Measurements from ENCODE around the gene CTNNBIP1.

DNA sequence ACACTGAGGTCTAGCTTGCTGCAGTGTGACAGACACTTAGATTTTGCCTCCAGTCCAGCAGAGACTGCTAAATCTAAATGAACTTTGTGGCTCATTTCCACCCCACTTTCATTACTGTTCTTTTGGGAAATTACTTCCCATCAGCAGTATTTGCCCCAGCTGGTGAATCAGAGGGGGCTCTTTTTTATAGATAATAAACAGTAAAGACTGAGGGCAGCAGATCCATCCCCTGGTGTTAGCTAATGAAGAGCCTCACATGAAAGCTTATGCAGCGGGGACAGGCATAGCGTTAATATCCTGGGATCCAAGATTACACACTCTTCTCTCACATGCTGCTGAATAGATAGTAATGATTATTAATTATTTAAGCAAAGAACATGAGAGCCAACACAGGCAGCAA lies 6.4 kb upstream of the CTNNBIP1 start:
- TF ChIP-seq CTCF (optimal IDR thresholded peaks at IDR 0.05 in 1 of 3, IDR thresholded peaks at IDR 0.05 in 1 of 3, conservative IDR thresholded peaks at IDR 0.05 in 1 of 3; ENCODE audit: extremely low read depth in 1 of 3, insufficient read depth in 2 of 3, low read length in 3 of 3) (no peak), EZH2 (IDR thresholded peaks at IDR 0.05; ENCODE audit: low read length) (no peak)

Data from keratinocyte (primary cell).